Neural progenitor cell (in vitro differentiated cells): ENCODE data around the gene RLN3.

ENCODE experiments used
- CTCF ChIP-seq: fragments of 200-600 bp; sonication (generic); IDR thresholded peaks from 2 replicates; pipeline ENCODE4 v1.5.1; 2017; ENCODE audit warnings: antibody characterized with exemption, mild to moderate bottlenecking
- EZH2 ChIP-seq: fragments of 200-600 bp; sonication (generic); IDR thresholded peaks from 2 replicates; pipeline ENCODE4 v1.6.1; 2017; ENCODE audit warnings: antibody characterized with exemption, mild to moderate bottlenecking, moderate library complexity

- TF ChIP-seq CTCF (no peak), EZH2 (no peak)
Observed at GRCh38 chr19:14019100-14019499, 8.8 kb upstream of the RLN3 start.
